Measurements from ENCODE around the gene RFNG. TPM values are rescaled to one million over a fixed set of nuclear protein-coding genes. Genes with fewer than 3 reads are reported as not detected.

RFNG gene
- total and polyA plus RNA-seq, 8 donors: 18.2 to 59.1 (median 29.6) TPM

GRCh38 chr17:82036634-82037091 is 14.9 kb downstream of the RFNG start:
- ATAC-seq (peak in 2 of 4 donors; percentile 3), FAIRE-seq (no peak), DNase-seq (no peak)
- H3K27ac ChIP-seq: peak overlapping the region; percentile 90 to 99 (median 98)
- H3K27me3 ChIP-seq: no peaks in the 10 kb centered on the region
- intact Hi-C loops (cut with DNase I): no loop called here
- H3K9me3 ChIP-seq: no peaks in the 10 kb centered on the region
- H3K36me3 ChIP-seq: no peaks in the 10 kb centered on the region
- TF ChIP-seq CTCF (IDR thresholded peaks at IDR 0.05): no peak
- H3K4me1 ChIP-seq: peaks cover 4 to 13% (median 5%) of the 10 kb centered on the region in 3 donors
- 10 to 17% methylated on average over 21 to 23 of the region's 23 CpGs for WGBS, 2 donors
- peak overlapping the region; percentile 62 to 75 (median 70) for H3K4me3 ChIP-seq

GRCh38 chr17:82035956-82036633 is 15.5 kb downstream of the RFNG start:
- ATAC-seq (no peak), FAIRE-seq (no peak), DNase-seq (no peak)
- Histone ChIP-seq H3K27ac (no peak overlapping the region), H3K27me3 (no peaks in the 10 kb centered on the region), H3K4me3 (peak overlapping the region; percentile 62 to 75 (median 70)), H3K4me1 (peaks cover 4 to 13% (median 5%) of the 10 kb centered on the region in 3 donors), H3K9me3 (no peaks in the 10 kb centered on the region), H3K36me3 (no peaks in the 10 kb centered on the region)
- 75 to 81% methylated on average over 18 to 20 of the region's 20 CpGs for WGBS, 2 donors
- no peak for TF ChIP-seq CTCF (IDR thresholded peaks at IDR 0.05)
- intact Hi-C loops (cut with DNase I): no loop called here

GRCh38 chr17:82035488-82035887 is 16.1 kb downstream of the RFNG start:
- intact Hi-C loops (cut with DNase I): no loop called here
- Histone ChIP-seq H3K4me1 (peaks cover 4 to 13% (median 5%) of the 10 kb centered on the region in 3 donors), H3K9me3 (no peaks in the 10 kb centered on the region), H3K27me3 (no peaks in the 10 kb centered on the region), H3K4me3 (no peak overlapping the region), H3K36me3 (no peaks in the 10 kb centered on the region), H3K27ac (no peak overlapping the region)
- FAIRE-seq (no peak), ATAC-seq (no peak), DNase-seq (no peak)
- WGBS, 2 donors: 89 to 94% methylated on average over 8 of the region's 8 CpGs
- TF ChIP-seq CTCF (IDR thresholded peaks at IDR 0.05): no peak

- Histone ChIP-seq H3K27me3 (no peaks in the 10 kb centered on the region), H3K27ac (no peak overlapping the region), H3K36me3 (no peaks in the 10 kb centered on the region), H3K9me3 (no peaks in the 10 kb centered on the region), H3K4me3 (no peak overlapping the region), H3K4me1 (peaks cover 4 to 13% (median 5%) of the 10 kb centered on the region in 3 donors)
- no peak for TF ChIP-seq CTCF (IDR thresholded peaks at IDR 0.05)
- WGBS, 2 donors: 87 to 91% methylated on average over 23 of the region's 23 CpGs
- FAIRE-seq: no peak
- no peak for DNase-seq
- intact Hi-C loops (cut with DNase I): no loop called here
- ATAC-seq: no peak
These were observed 17.1 kb downstream of the RFNG start for GRCh38 chr17:82034371-82035011.

Data from pancreas (tissue), 10 donors.